K562 (cell line): ENCODE results near the gene GAB2. TPM values are rescaled to one million over a fixed set of nuclear protein-coding genes. Genes with fewer than 3 reads are reported as not detected.

ENCODE experiments used
- ATAC-seq: fragments of 200-7000 bp; cut with Tn5 transposase; 3 replicates; pipeline ENCODE4 v1.9.1; 2020; ENCODE audit warnings: moderate library complexity
- BruUV-seq: library from RNA; stranded (reverse); fragments of 400-500 nt; replicated peaks from 2 replicates; lab custom pipeline; 2021; lab: Mats Ljungman, UMichigan
- CTCF ChIA-PET: fragments of 300-600 bp; formaldehyde crosslinking; extraction: SDS; loops from one replicate; lab custom pipeline; 2021; ENCODE audit warnings: low intra/inter-chr PET ratio; lab: Yijun Ruan, JAX
- POLR2A ChIA-PET: fragments of 300-600, 350-650 bp; sonication (Branson Sonifier 250); formaldehyde crosslinking; extraction: SDS; loops from one replicate; lab custom pipeline; 2021; ENCODE audit warnings: antibody characterized with exemption, inconsistent platforms; lab: Yijun Ruan, JAX
- DNase-seq, 4 experiments: peaks; one replicate each; pipeline versions ENCODE4 v3.0.0 to v3.0.0-alpha.2; 2011 to 2018; ENCODE audit warnings: low spot score in 3 of 4, mixed read lengths in 3 of 4; ENCODE audit errors: extremely low read depth in 1 of 4
- FAIRE-seq: peaks from 2 replicates; lab custom pipeline; 2011; peaks lifted over from hg19 to GRCh38; lab: Jason Lieb, UNC
- H2AFZ ChIP-seq: 2 replicates; pipeline ENCODE4 v1.6.0; 2011; ENCODE audit warnings: low read depth, low read length, control low read depth, inconsistent platforms
- H3K27ac ChIP-seq: fragments of 200-600 bp; 3 replicates; pipeline ENCODE4 v1.8.0; 2011; ENCODE audit warnings: low read depth, mild to moderate bottlenecking, control low read depth, inconsistent platforms, low read length, moderate library complexity, mixed read lengths; ENCODE audit errors: extremely low read depth
- H3K27me3 ChIP-seq, 2 experiments: fragments of 300-600 bp in 1 of 2; 2 replicates in 1 of 2; 3 replicates in 1 of 2; pipeline versions ENCODE4 v1.6.0 to v1.8.0; 2011; ENCODE audit warnings: inconsistent platforms in 2 of 2, low read length in 2 of 2, mild to moderate bottlenecking in 1 of 2, mixed read lengths in 1 of 2, moderate library complexity in 1 of 2; ENCODE audit not compliant: control insufficient read depth in 2 of 2, insufficient read depth in 2 of 2
- H3K36me3 ChIP-seq: fragments of 300-600 bp; 3 replicates; pipeline ENCODE4 v1.8.0; 2011; ENCODE audit warnings: mild to moderate bottlenecking, low read length, inconsistent platforms; ENCODE audit not compliant: control insufficient read depth, insufficient read depth
- H3K4me1 ChIP-seq, 2 experiments: fragments of 200-600 bp in 1 of 2; replicated peaks in 1 of 2; 2 replicates in 1 of 2; 3 replicates in 1 of 2; pipeline versions ENCODE4 v1.5.1 to v1.8.0; 2011; ENCODE audit warnings: inconsistent platforms in 2 of 2, low read length in 2 of 2, mild to moderate bottlenecking in 1 of 2, mixed read lengths in 1 of 2, moderate library complexity in 1 of 2; ENCODE audit not compliant: control insufficient read depth in 2 of 2, insufficient read depth in 2 of 2
- H3K4me2 ChIP-seq: 2 replicates; pipeline ENCODE4 v1.6.1; 2011; ENCODE audit warnings: low read length, control low read depth, inconsistent platforms, mixed read lengths; ENCODE audit not compliant: insufficient read depth
- H3K4me3 ChIP-seq: fragments of 200-600 bp; sonication (generic), shearing (Covaris generic); 2 replicates; pipeline ENCODE4 v1.5.1; 2016; ENCODE audit warnings: control low read depth, inconsistent platforms
- H3K79me2 ChIP-seq: fragments of 200-600 bp; 3 replicates; pipeline ENCODE4 v1.8.0; 2011; ENCODE audit warnings: low read length, inconsistent platforms; ENCODE audit not compliant: control insufficient read depth, insufficient read depth
- H3K9ac ChIP-seq, 2 experiments: 2 replicates each; pipeline versions ENCODE4 v1.6.0 to v1.6.1; 2011; ENCODE audit warnings: low read depth in 2 of 2, low read length in 2 of 2, control low read depth in 1 of 2, inconsistent platforms in 1 of 2, mild to moderate bottlenecking in 1 of 2, mixed read lengths in 1 of 2; ENCODE audit not compliant: insufficient read depth in 1 of 2
- H3K9me1 ChIP-seq: one replicate; pipeline ENCODE4 v1.6.0; 2011; ENCODE audit warnings: inconsistent platforms, mild to moderate bottlenecking, low read length, moderate library complexity; ENCODE audit not compliant: control insufficient read depth, insufficient read depth
- H3K9me3 ChIP-seq: replicated peaks from 2 replicates; pipeline ENCODE4 v1.5.1; 2011; ENCODE audit warnings: low read depth, low read length, inconsistent platforms; ENCODE audit not compliant: control insufficient read depth, insufficient read depth
- H4K20me1 ChIP-seq: replicated peaks from 2 replicates; pipeline ENCODE4 v1.6.1; 2011; ENCODE audit warnings: low read length, inconsistent platforms, mixed read lengths; ENCODE audit not compliant: control insufficient read depth, insufficient read depth
- CBX3 ChIP-seq, 2 experiments: IDR thresholded peaks; 1 replicate in 1 of 2; 2 replicates in 1 of 2; pipeline ENCODE4 v1.6.1; 2012; ENCODE audit warnings: inconsistent platforms in 2 of 2, low read length in 2 of 2, borderline replicate concordance in 1 of 2, control low read depth in 1 of 2
- CHAMP1 ChIP-seq: fragments of 450-650 bp; IDR thresholded peaks from 2 replicates; pipeline ENCODE4 v1.6.1; 2016; ENCODE audit warnings: mild to moderate bottlenecking
- CREBBP ChIP-seq: IDR thresholded peaks from one replicate; pipeline ENCODE4 v1.6.1; 2012; ENCODE audit warnings: low read depth, mild to moderate bottlenecking, control low read depth, inconsistent platforms, low read length
- CTBP1 ChIP-seq: fragments of 450-650 bp; IDR thresholded peaks from 2 replicates; pipeline ENCODE4 v1.6.1; 2016; ENCODE audit warnings: borderline replicate concordance
- FOXM1 ChIP-seq, 2 experiments: fragments of 450-650 bp in 1 of 2; sonication (generic) in 1 of 2; formaldehyde crosslinking in 1 of 2; IDR thresholded peaks; 2 replicates each; pipeline versions ENCODE4 v1.6.1 to v1.9.0; 2017 to 2022; ENCODE audit warnings: low read depth in 2 of 2, mild to moderate bottlenecking in 2 of 2, missing genetic modification reagents in 1 of 2, moderate library complexity in 1 of 2
- GTF2F1 ChIP-seq: IDR thresholded peaks from 2 replicates; pipeline ENCODE4 v1.6.1; 2011; ENCODE audit warnings: low read depth, low read length, improper control_type of control experiment
- MLX ChIP-seq, 2 experiments: fragments of 450-650 bp in 1 of 2; sonication (generic) in 1 of 2; formaldehyde crosslinking; conservative IDR thresholded peaks; 2 replicates each; pipeline versions ENCODE4 v1.4.0 to v1.8.1; 2020 to 2022; ENCODE audit warnings: mild to moderate bottlenecking in 1 of 2, missing genetic modification reagents in 1 of 2
- MTF1 ChIP-seq: fragments of 250-450 bp; sonication (Bioruptor Pico); IDR thresholded peaks from 2 replicates; pipeline ENCODE4 v1.9.0; 2021; ENCODE audit warnings: moderate library complexity, mild to moderate bottlenecking, inconsistent platforms, borderline replicate concordance
- POU5F1 ChIP-seq: fragments of 150-350 bp; IDR thresholded peaks from 2 replicates; pipeline ENCODE4 v1.6.1; 2014; ENCODE audit warnings: borderline replicate concordance, low read length, low read depth, mild to moderate bottlenecking; ENCODE audit not compliant: partially characterized antibody
- TAF9B ChIP-seq: fragments of 450-650 bp; IDR thresholded peaks from 2 replicates; pipeline ENCODE4 v1.6.1; 2018; ENCODE audit warnings: mild to moderate bottlenecking; ENCODE audit not compliant: partially characterized antibody
- TRIM24 ChIP-seq, 2 experiments: fragments of 450-650 bp; IDR thresholded peaks; 2 replicates each; pipeline ENCODE4 v1.6.1; 2016
- ZNF280A ChIP-seq: fragments of 450-650 bp; IDR thresholded peaks from 2 replicates; pipeline ENCODE4 v1.6.1; 2018; ENCODE audit warnings: mild to moderate bottlenecking, low read depth; ENCODE audit not compliant: partially characterized antibody
- ZNF316 ChIP-seq: fragments of 450-650 bp; IDR thresholded peaks from 2 replicates; pipeline ENCODE4 v1.6.1; 2016
- ZNF384 ChIP-seq: IDR thresholded peaks from 2 replicates; pipeline ENCODE4 v1.6.1; 2012; ENCODE audit warnings: low read depth, low read length, improper control_type of control experiment
- WGBS: fragments of 100-300 bp; shearing (Covaris generic); methylation state at CpG from one replicate; pipeline ENCODE4 v1.1.6; 2016; ENCODE audit warnings: low coverage, mixed read lengths; ENCODE audit not compliant: insufficient coverage; ENCODE audit errors: missing lambda C conversion rate; 5-methylcytosine and 5-hydroxymethylcytosine counted together
- in situ Hi-C: fragments of 300-500 bp; cut with MboI; formaldehyde crosslinking; loops from 4 replicates; pipeline ENCODE4 v1.15.0; 2018; ENCODE audit warnings: inconsistent platforms, mixed read lengths
- intact Hi-C: fragments of 100-400 bp; cut with micrococcal nuclease; formaldehyde crosslinking; loops from 2 replicates; pipeline ENCODE4 v1.14.2; 2022
- polyA plus RNA-seq, 8 experiments: library from polyadenylated mRNA; depleted of rRNA in 4 of 8; stranded (reverse) in 5 of 8; unstranded in 3 of 8; fragments of >200 nt; fragmentation: Nextera tagmentation in 2 of 8; fragmentation: Illumina TruSeq in 1 of 8; extraction: Ambion mirVana in 2 of 8; extraction: Trizol in 1 of 8; gene quantifications; 2 replicates each; pipeline versions ENCODE4 v1.2.1 to v1.2.3, GENCODE V29; 2011 to 2014; ENCODE audit warnings: inconsistent platforms in 1 of 8, missing spikeins in 1 of 8
- total RNA-seq, 7 experiments: library from RNA; depleted of rRNA in 6 of 7; stranded (reverse); fragments of >200 nt in 6 of 7; fragmentation: Illumina TruSeq in 2 of 7; extraction: Trizol in 2 of 7; gene quantifications; 2 replicates each; pipeline versions ENCODE4 v1.2.1 to v1.2.3, GENCODE V29; 2011 to 2021; ENCODE audit warnings: low replicate concordance in 1 of 7

GAB2 gene
- total and polyA plus RNA-seq, 9 of the 15 experiments (the other 6 are each of a cell fraction or from before 2014, with no cell fraction given): 2.3 to 35.2 (median 16.1) TPM

DNA sequence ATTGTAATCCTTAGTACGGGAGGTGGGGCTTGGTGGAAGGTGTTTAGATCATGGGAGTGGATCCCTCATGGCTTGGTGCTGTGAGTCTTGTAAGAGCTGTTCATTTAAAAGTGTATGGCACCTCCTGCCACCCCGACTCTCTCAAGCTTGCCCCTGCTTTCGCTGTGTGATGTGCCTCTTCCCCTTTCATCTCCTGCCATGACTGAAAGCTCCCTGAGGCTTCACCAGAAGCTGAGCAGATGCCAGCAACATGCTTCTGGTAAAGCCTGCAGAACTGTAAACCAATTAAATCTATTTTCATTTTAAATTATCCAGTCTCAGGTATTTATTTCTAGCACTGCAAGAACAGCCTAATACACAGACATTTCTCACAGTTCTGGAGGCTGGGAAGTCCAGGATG, 40.8 kb downstream of the GAB2 start:
- in situ Hi-C loops: no loop called here
- DNase-seq (no peak), ATAC-seq (no peak), FAIRE-seq (no peak)
- intact Hi-C loops: no loop called here
- Histone ChIP-seq H3K9me3 (peaks cover 13% of the 10 kb centered on the region; the same call in 1 of the 2 replicates), H3K4me1 (peaks cover 5 to 50% of the 10 kb centered on the region in 2 experiments), H4K20me1 (no peaks in the 10 kb centered on the region), H2AFZ (no peak overlapping the region), H3K27me3 (no peaks in the 10 kb centered on the region), H3K4me2 (no peak overlapping the region), H3K4me3 (no peak overlapping the region), H3K27ac (peak overlapping the region; percentile 63; the same call in 1 of the 3 replicates), H3K79me2 (peaks cover 88% of the 10 kb centered on the region), H3K36me3 (peaks cover 9% of the 10 kb centered on the region; the same call in 1 of the 3 replicates), H3K9ac (no peak overlapping the region), H3K9me1 (no peaks in the 10 kb centered on the region)
- ChIA-PET CTCF (no interaction called here), POLR2A (interaction anchor here (0.6 to 4.2 kb wide), 3 partner anchors 13 to 143 kb away, joined by 3 to 12 read pairs (median 4); no protein-coding TSS in a partner anchor)
- peak; percentile 72 for TF ChIP-seq ZNF316
- no peak for TF ChIP-seq GTF2F1
- TF ChIP-seq CREBBP: no peak
- TF ChIP-seq MTF1: no peak
- TF ChIP-seq TAF9B: no peak
- TF ChIP-seq ZNF280A: peak; percentile 75
- no peak for TF ChIP-seq POU5F1
- no peak for TF ChIP-seq CTBP1
- TF ChIP-seq TRIM24 (IDR thresholded peaks at IDR 0.05): peak; percentile 27 to 68; a peak in 2 of 4 replicates
- TF ChIP-seq MLX (CRISPR knock-in tag; conservative IDR thresholded peaks at IDR 0.05): no peak
- TF ChIP-seq FOXM1 (IDR thresholded peaks at IDR 0.05; ENCODE audit: low read depth): no peak
- TF ChIP-seq FOXM1 (CRISPR knock-in tag; IDR thresholded peaks at IDR 0.05; ENCODE audit: low read depth): no peak
- no peak for TF ChIP-seq CHAMP1
- peak in 1 of 2 experiments; percentile 15; a peak in 1 of 3 replicates for TF ChIP-seq CBX3 (IDR thresholded peaks at IDR 0.05; ENCODE audit: borderline replicate concordance in 1 of 2, low read length in 2 of 2)
- TF ChIP-seq ZNF384: no peak
- 100% methylated on average over 3 of the region's 3 CpGs for whole genome bisulfite sequencing
- BruUV-seq: no TSS peak
